T-helper 22 cell (primary cell): ENCODE measurements around the gene DDX49.
"Not testable (repeated sequence)": the region's sequence is repeated elsewhere in the genome, so short reads cannot be mapped to it uniquely, and the experiment has no call there.

ENCODE experiments used
- DNase-seq: peaks from one replicate; pipeline ENCODE4 v3.0.0-alpha.2; 2020; ENCODE audit warnings: low read depth

DDX49 gene

GRCh38 chr19:18895824-18896341, 23.6 kb upstream of the DDX49 start, which contains the start of gene CERS1:
TSS of gene CERS1 (minus strand) at chr19:18896158. CDS start at chr19:18896072, 86 bp downstream.
- DNase-seq, result no peak

DNA sequence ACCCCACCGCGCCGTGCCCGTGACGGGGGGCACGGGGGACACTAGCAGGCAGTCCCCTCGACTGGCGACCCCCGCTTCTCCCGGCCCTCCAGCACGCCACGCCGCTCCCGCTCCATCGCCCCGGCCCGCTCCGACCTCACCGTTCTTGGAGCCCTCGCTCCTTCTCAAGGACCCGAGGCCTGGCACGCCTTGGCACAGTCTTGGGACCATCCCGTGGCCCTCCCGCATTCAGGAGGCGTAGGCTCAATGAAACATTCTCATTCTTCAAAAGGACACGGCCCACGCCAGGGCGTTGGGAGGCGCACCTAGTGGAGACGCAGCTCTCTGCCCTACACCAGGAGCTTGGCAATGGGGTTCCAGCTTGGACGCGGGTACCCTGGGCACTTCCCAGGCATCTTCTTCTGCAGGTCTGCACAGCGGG, 23.1 kb upstream of the DDX49 start:
- DNase-seq, result no peak

DNA sequence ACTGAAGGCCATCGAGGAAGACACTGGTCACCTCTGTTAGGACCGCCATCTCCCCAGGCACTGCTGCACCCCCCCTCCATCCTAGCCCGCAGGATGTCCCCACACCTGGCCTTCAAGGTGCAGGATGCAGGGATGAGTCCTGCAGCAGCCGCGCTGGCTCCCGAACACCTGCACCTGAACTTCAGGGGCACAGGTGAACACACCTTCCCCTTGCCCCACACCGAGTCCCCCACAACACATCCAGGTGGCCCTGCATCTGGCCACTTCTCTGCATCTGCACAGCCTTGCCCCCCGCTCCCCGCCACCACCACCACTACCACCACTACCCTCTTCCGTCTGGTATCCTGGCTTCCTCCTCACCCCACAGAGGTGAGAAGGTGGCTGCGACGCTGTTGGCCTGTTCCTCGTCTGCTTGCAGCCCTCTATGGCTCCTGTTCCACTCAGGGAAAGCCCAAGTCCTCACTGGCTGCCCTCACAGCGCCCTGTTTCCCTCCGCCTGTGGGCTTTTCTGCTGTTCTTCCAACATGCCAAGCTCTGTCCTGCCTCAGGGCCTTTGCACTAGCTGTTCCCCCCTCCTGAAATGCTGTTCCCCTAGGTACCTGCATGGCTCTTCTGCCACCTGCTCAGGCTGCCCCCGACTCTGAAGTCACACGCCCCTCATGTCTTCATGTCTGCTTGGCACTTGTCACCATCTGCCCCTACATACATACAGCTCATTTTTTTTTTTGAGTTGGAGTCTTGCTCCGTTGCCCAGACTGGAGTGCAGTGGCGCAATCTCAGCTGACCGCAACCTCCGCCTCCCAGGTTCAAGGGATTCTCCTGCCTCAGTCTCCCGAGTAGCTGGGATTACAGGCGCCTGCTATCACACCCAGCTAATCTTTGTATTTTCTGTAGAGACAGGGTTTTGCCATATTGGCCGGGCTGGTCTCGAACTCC, 22.2 kb upstream of the DDX49 start:
- no peak for DNase-seq

DNA sequence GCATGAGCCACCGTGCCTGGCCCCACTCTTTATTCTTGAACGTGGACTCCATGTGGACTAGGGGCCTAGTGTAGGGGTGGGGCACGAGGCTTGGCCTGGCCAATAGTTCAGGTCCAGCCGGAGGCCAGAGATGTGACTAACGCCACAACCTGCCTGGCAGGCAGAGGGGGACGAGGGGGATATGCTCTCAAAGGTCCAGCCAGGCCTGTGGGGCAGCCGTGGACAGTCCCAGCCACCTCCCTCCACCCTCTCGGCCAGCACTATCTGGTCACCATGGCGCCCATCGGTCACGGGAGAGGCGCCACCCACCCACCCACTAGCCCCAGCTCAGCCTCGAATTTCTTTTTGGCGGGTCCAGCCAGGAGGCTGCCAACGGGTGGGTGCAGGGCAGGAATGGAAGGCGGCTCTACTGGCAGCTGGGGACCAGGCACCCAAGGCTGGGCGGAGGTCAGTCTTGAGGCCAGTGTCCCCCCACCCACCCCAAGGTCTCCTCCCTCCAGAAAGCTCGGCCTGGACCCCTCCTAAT, 21.4 kb upstream of the DDX49 start:
- no peak for DNase-seq

- DNase-seq, result no peak
These were observed 20.7 kb upstream of the DDX49 start for GRCh38 chr19:18898607-18899408.

GRCh38 chr19:18899624-18900560, 19.6 kb upstream of the DDX49 start:
- DNase-seq, result no peak

DNA sequence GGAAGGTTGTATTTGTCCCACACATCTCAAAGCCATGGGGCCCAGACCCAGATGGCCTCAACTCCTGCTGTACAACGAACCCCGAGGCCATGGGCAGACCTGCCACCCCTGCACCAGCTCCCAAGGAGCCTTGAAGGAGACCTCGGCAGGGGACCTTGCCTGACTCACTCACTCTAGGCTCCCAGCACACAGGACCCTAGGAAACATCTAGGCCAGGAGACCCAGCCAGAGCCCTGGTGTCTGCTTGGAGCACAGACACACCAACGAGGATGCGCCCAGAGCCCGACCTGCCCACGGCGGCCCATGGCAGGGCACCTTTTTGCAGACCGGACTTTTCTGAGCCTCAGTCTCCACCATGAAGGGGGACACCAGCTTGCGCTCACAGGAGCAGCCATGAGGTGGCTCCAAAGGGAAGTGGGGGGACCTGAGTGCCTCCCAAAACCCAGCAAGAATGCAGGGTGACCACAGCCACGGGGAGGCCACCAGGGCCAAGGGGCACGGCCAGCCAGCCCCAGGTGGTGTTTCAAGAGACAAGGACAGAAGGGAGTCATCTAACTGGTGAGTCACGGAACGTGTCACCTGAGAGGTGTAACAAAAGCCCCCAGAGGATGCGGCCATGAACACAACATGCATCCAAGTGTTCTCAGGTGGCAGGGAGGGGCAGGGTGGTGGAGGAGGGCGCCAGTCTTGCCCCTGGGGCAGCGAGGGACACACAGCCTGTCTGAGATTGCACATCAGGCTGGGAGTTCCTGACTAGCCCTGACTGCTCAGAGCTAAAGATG, 18.6 kb upstream of the DDX49 start:
- DNase-seq, result no peak

GRCh38 chr19:18901491-18901890, 18.0 kb upstream of the DDX49 start:
- no peak for DNase-seq

GRCh38 chr19:18902519-18902918, 17.0 kb upstream of the DDX49 start:
- not testable (repeated sequence) for DNase-seq

DNA sequence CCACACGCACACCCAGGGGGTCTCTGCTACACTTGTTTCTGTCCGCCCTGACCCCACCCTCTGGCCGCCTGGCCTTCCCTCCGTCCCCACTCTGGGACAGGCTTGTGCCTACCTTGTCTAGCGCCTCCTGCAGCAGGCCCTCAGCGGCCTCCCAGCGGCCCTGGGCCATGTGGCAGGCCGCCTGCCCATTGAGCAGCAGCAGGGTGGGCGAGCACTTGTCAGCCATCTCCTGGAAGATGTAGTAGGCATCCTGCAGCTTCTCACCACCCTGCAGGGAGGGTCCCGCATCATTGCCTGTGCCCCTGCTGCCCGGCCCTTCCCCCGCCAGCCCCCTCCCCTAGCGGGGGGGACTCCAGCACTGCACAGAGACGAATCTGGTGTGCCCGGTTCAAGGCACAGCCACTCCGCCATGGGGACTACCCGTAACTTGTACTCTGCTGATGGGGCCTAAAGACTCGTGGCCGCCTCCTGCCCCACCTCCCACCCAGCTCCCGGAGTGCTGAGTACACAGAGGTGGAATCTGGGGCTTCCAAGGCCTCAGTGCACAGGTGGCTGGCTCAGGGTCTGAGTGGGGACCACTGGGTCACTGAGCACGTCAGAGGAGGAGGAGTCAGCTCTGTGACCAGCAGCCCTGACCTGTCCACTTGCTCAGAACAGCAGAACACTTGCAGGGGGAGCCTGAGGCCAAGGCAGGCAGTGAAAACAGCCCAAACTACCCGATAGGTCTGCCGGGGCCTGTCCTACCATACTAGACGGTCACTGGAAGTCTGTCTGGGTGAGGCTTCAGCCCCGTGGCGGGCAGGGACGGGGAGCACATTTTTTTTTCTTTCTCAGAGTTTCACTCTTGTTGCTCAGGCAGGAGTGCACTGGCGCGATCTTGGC, 16.1 kb upstream of the DDX49 start:
- no peak for DNase-seq

- DNase-seq, result no peak
These were observed 15.0 kb upstream of the DDX49 start for GRCh38 chr19:18904334-18905057.

DNA sequence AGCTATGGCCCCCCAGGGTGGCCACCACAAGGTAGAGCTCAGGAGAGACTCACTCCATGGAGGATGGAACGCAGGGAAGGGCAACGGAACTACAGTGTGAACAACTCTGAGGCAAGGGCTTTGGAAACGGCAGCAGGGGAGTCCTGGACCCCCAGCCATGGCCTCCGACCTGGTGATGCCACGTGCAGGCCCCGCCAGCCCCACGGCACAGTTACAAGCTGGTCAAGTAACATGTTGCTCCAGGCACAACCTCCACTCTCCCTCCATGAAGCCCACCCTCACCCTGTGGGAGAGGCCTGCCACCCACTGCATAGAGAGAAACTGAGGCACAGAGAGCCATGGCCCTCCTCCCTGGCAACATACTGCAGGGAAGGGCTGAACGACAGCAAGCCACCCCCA, 14.5 kb upstream of the DDX49 start:
- no peak for DNase-seq

- no peak for DNase-seq
These were observed 13.8 kb upstream of the DDX49 start for GRCh38 chr19:18905513-18906236.

DNA sequence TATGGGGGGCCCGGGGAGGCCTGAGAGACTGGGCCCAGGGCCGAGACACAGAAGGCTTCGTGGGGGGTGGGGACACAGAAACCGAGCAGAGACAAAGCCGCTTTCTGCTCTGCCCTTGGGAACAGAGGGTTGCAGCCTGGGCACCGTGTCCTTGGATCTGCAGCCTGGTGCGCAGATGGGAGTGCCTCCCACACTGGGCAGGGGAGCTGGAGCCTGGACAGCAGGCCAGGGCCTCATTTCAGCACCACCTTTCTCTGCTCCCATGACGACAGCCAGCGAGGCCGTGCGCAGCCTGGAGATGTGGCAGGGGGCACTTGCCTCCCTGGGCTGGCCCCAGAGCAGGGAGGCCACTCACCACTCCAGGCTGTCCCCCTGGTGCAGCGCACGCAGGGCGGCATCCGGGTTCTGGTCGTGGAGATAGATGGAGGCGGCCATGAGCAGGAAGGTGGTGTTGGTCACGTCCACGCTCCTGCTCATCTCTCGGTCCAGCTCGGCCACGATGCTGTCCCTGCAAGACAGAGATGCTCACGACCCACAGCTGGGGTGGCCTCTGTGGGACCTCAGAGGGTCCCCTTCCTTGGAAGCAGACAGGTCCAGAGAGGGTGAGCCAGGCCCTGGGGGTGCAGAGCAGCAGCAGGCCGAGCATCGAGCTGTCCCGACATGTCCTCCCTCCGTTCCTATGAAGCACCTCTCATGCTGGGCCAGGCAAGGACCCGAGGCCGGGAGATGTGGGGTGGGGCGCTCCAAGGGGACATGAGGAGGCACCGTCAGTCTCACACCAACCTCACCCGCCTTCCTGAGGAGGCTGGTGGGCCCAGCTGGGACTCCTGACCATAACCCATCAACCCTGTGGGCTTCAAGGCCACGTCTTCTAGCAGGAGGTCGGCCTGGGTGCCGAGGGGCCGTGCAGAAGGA, 12.7 kb upstream of the DDX49 start:
- no peak for DNase-seq

DNA sequence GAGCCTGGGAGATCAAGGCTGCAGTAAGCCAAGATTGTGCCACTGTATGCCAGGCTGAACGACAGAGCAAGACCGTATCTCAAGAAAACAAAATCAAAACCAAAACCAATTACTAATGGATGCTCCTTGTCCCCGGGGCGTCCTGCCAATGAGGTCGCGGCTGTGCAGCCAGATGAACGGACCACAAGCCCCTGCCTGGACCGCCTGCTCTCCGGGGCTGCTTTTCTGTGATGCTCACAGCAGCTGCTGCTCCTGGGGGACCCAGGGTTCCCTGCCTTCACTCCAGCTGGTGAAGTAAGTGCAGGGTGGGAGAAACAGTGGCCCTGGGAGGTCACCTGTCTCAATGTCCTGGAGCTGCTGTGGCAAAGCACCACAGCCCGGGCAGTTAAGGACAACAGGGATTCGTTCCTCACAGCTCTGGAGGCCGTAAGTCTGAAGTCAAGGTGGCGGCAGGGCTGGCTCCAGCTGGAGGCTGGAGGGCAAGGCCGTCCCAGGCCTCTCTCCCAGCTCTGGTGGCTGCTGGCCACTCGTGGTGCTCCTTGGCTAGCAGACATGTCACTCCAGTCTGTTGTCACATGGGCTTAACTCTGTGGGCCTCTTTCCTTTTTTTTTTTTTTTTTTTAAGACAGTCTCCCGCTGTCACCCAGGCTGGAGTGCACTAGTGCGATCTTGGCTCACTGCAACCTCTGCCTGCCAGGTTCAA, 10.4 kb upstream of the DDX49 start:
- no peak for DNase-seq

DNA sequence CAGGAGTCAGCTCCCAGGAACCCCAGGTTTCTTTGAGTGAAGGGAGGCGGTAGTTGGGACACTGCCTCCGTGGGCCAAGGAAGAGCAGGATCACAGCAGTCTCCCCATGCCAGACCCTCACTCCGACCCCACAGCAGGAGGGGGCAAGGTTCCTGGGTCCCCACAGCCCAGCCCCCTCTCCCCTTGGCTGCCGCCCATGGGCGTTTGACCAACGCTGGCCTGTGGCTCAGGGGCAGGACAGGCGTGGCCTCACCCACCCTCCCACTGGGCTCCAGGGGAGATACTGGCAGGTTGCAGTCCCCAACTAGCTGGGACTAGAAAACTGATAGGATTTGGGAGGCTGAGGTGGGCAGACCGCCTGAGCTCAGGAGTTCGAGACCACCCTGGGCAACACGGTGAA, 9.5 kb upstream of the DDX49 start:
- DNase-seq, result no peak
